Measurements from ENCODE around the gene FGF16. TPM values are rescaled to one million over a fixed set of nuclear protein-coding genes. Genes with fewer than 3 reads are reported as not detected.

FGF16 gene
- total and polyA plus RNA-seq, 10 of the 15 experiments (the other 5 are each of a cell fraction or from before 2014, with no cell fraction given) = not detected

DNA sequence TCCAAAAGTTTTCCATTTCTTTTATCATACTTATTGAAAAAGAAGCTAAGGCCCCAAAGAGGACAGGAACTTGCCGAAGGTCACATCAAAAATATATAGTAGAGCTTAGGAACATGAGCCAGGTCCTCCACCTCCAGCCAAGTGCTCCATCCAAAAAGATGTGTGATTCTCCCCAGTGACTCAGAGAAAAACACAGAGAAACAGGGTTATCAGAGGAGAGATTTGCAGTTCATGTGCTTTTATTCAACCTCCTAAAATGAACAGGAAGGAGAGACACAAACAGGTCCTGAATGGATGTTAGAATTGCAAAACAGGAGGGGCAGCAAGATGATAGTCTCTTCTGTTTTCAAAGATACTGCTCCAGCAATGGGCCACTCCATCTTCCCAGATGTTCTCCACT lies 19.6 kb upstream of the FGF16 start:
- no peak overlapping the region for H3K27ac ChIP-seq (ENCODE audit: control insufficient read depth, insufficient read depth)
- H3K9ac ChIP-seq (ENCODE audit: control insufficient read depth, insufficient read depth, low read length) = no peak overlapping the region
- DNase-seq (ENCODE audit: low read depth, low spot score) = no peak
- TF ChIP-seq JUNB (IDR thresholded peaks at IDR 0.05) = no peak
- no peak for TF ChIP-seq HDAC6 (IDR thresholded peaks at IDR 0.05; ENCODE audit: unreplicated experiment)
- TF ChIP-seq KDM1A (IDR thresholded peaks at IDR 0.05; ENCODE audit: borderline replicate concordance) = no peak
- no peaks in the 10 kb centered on the region for H3K4me1 ChIP-seq (ENCODE audit: control insufficient read depth, insufficient read depth, low read length)
- in situ Hi-C loops (cut with MboI) (no loop called here), intact Hi-C loops (cut with micrococcal nuclease; ENCODE audit: unreplicated experiment) (no loop called here)
- no peak overlapping the region for H2AFZ ChIP-seq (ENCODE audit: control insufficient read depth, low read depth, low read length)
- FAIRE-seq = no peak
- POLR2A ChIA-PET = no interaction called here
- no peak overlapping the region for H3K4me2 ChIP-seq (ENCODE audit: control insufficient read depth, insufficient read depth)
- CTCF ChIA-PET = no interaction called here
- WGBS (ENCODE audit: insufficient coverage, insufficient replicate concordance, low lambda C conversion rate, missing lambda C conversion rate) = 81% methylated on average over 1 of the region's 1 CpG
- H4K20me1 ChIP-seq (ENCODE audit: control insufficient read depth, insufficient read depth) = no peaks in the 10 kb centered on the region
- H3K4me3 ChIP-seq = no peak overlapping the region
- no peaks in the 10 kb centered on the region for H3K9me3 ChIP-seq (replicated peaks; ENCODE audit: control insufficient read depth, insufficient read depth, low read length)
- no peaks in the 10 kb centered on the region for H3K36me3 ChIP-seq (ENCODE audit: control insufficient read depth in 2 of 2, insufficient read depth in 2 of 2, low read length in 1 of 2)
- H3K79me2 ChIP-seq (ENCODE audit: control insufficient read depth, insufficient read depth, low read length) = no peaks in the 10 kb centered on the region
- ATAC-seq = no peak
- BruUV-seq (replicated peaks) = no TSS peak
- RAD21 ChIA-PET (ENCODE audit: unreplicated experiment) = no interaction called here
- no peaks in the 10 kb centered on the region for H3K27me3 ChIP-seq (replicated peaks in 1 of 2; ENCODE audit: control insufficient read depth in 2 of 2, insufficient read depth in 2 of 2, low read length in 1 of 2)
- SMC1A ChIA-PET (ENCODE audit: uncharacterized antibody, unreplicated experiment) = no interaction called here

DNA sequence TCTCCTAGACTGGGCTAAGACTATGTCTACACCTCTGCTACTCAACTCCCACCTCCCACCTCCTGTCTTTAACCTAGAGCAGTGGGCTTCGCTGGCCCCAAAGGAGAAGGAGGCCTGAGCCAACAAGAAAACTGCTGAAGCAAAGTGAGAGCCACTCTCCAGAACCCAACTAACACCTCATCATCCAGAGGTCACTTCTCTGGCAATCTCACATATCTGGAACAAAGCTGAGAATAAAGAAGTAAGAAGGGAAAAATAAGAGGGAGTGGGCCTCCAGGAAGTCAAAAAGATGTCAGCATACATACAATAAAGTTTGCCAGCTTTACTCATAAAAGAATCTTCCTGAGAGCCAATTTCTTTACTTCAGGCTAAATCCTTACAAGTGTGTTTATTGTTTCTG lies 18.6 kb upstream of the FGF16 start:
- H3K79me2 ChIP-seq (ENCODE audit: control insufficient read depth, insufficient read depth, low read length) = no peaks in the 10 kb centered on the region
- H4K20me1 ChIP-seq (ENCODE audit: control insufficient read depth, insufficient read depth) = no peaks in the 10 kb centered on the region
- no peak for DNase-seq (ENCODE audit: low read depth, low spot score)
- H3K36me3 ChIP-seq (ENCODE audit: control insufficient read depth in 2 of 2, insufficient read depth in 2 of 2, low read length in 1 of 2) = no peaks in the 10 kb centered on the region
- ChIA-PET RAD21 (ENCODE audit: unreplicated experiment) (no interaction called here), CTCF (no interaction called here), POLR2A (no interaction called here), SMC1A (ENCODE audit: uncharacterized antibody, unreplicated experiment) (interaction anchor here (0.6 kb wide), 1 partner anchor 67 kb away, joined by 3 read pairs; no protein-coding TSS in a partner anchor)
- BruUV-seq (replicated peaks) = no TSS peak
- no peaks in the 10 kb centered on the region for H3K9me3 ChIP-seq (replicated peaks; ENCODE audit: control insufficient read depth, insufficient read depth, low read length)
- no peak overlapping the region for H3K9ac ChIP-seq (ENCODE audit: control insufficient read depth, insufficient read depth, low read length)
- H3K4me1 ChIP-seq (ENCODE audit: control insufficient read depth, insufficient read depth, low read length) = no peaks in the 10 kb centered on the region
- FAIRE-seq = no peak
- no peak overlapping the region for H3K27ac ChIP-seq (ENCODE audit: control insufficient read depth, insufficient read depth)
- 0% methylated on average over 1 of the region's 1 CpG for WGBS (ENCODE audit: insufficient coverage, insufficient replicate concordance, low lambda C conversion rate, missing lambda C conversion rate)
- intact Hi-C loops (cut with micrococcal nuclease; ENCODE audit: unreplicated experiment) (no loop called here), in situ Hi-C loops (cut with MboI) (no loop called here)
- no peaks in the 10 kb centered on the region for H3K27me3 ChIP-seq (replicated peaks in 1 of 2; ENCODE audit: control insufficient read depth in 2 of 2, insufficient read depth in 2 of 2, low read length in 1 of 2)
- H2AFZ ChIP-seq (ENCODE audit: control insufficient read depth, low read depth, low read length) = no peak overlapping the region
- ATAC-seq = no peak
- H3K4me2 ChIP-seq (ENCODE audit: control insufficient read depth, insufficient read depth) = no peak overlapping the region
- no peak overlapping the region for H3K4me3 ChIP-seq
- TF ChIP-seq JUND (IDR thresholded peaks at IDR 0.05; ENCODE audit: low read depth, low read length) (no peak), MYB (IDR thresholded peaks at IDR 0.05; ENCODE audit: borderline replicate concordance, low read depth, low read length) (no peak), SIN3A (IDR thresholded peaks at IDR 0.05; ENCODE audit: low read depth, low read length) (no peak), NFYB (IDR thresholded peaks at IDR 0.05; ENCODE audit: insufficient read depth, low read depth, low read length) (no peak)
- TF ChIP-seq, protein P1, sequence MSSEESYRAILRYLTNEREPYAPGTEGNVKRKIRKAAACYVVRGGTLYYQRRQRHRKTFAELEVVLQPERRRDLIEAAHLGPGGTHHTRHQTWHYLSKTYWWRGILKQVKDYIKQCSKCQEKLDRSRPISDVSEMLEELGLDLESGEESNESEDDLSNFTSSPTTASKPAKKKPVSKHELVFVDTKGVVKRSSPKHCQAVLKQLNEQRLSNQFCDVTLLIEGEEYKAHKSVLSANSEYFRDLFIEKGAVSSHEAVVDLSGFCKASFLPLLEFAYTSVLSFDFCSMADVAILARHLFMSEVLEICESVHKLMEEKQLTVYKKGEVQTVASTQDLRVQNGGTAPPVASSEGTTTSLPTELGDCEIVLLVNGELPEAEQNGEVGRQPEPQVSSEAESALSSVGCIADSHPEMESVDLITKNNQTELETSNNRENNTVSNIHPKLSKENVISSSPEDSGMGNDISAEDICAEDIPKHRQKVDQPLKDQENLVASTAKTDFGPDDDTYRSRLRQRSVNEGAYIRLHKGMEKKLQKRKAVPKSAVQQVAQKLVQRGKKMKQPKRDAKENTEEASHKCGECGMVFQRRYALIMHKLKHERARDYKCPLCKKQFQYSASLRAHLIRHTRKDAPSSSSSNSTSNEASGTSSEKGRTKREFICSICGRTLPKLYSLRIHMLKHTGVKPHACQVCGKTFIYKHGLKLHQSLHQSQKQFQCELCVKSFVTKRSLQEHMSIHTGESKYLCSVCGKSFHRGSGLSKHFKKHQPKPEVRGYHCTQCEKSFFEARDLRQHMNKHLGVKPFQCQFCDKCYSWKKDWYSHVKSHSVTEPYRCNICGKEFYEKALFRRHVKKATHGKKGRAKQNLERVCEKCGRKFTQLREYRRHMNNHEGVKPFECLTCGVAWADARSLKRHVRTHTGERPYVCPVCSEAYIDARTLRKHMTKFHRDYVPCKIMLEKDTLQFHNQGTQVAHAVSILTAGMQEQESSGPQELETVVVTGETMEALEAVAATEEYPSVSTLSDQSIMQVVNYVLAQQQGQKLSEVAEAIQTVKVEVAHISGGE (CRISPR knock-in tag; IDR thresholded peaks at IDR 0.05) = no peak
